BJ (cell line): ENCODE results near the gene CDK4. TPM values are rescaled to one million over a fixed set of nuclear protein-coding genes. Genes with fewer than 3 reads are reported as not detected.
"Not testable (repeated sequence)": the region's sequence is repeated elsewhere in the genome, so short reads cannot be mapped to it uniquely, and the experiment has no call there.

Experiments
- CTCF ChIA-PET: fragments of 350-600 bp; formaldehyde crosslinking; extraction: SDS; loops from one replicate; lab custom pipeline; 2021; ENCODE audit warnings: antibody characterized with exemption, inconsistent platforms; lab: Yijun Ruan, JAX
- POLR2A ChIA-PET: fragments of 300-600 bp; sonication (Branson Sonifier 250); formaldehyde crosslinking; extraction: SDS; loops from one replicate; lab custom pipeline; 2021; ENCODE audit warnings: antibody characterized with exemption; lab: Charles Lee
- DNase-seq: peaks from one replicate; pipeline ENCODE4 v3.0.0-alpha.2; 2011; ENCODE audit warnings: low read depth
- H3K27me3 ChIP-seq: 2 replicates; pipeline ENCODE4 v1.6.0; 2011; ENCODE audit warnings: low read length; ENCODE audit not compliant: control insufficient read depth, insufficient read depth
- H3K36me3 ChIP-seq: 2 replicates; pipeline ENCODE4 v1.5.1; 2011; ENCODE audit warnings: low read length; ENCODE audit not compliant: control insufficient read depth, insufficient read depth
- H3K4me3 ChIP-seq: 2 replicates; pipeline ENCODE4 v1.5.1; 2011; ENCODE audit warnings: low read depth, mild to moderate bottlenecking, control low read depth, low read length
- polyA plus RNA-seq: library from polyadenylated mRNA; depleted of rRNA; stranded (reverse); fragments of >200 nt; gene quantifications from 2 replicates; pipeline ENCODE4 v1.2.3, GENCODE V29; 2011
- TF ChIP-seq, protein P1 (sequence below): IDR thresholded peaks from 2 replicates; pipeline ENCODE4 v1.5.1; 2011; ENCODE audit warnings: low read depth, mild to moderate bottlenecking, control low read depth, inconsistent platforms, low read length, moderate library complexity; ENCODE audit not compliant: insufficient read depth

The CDK4 gene
- polyA plus RNA-seq, 1 experiment, result 293 TPM

DNA sequence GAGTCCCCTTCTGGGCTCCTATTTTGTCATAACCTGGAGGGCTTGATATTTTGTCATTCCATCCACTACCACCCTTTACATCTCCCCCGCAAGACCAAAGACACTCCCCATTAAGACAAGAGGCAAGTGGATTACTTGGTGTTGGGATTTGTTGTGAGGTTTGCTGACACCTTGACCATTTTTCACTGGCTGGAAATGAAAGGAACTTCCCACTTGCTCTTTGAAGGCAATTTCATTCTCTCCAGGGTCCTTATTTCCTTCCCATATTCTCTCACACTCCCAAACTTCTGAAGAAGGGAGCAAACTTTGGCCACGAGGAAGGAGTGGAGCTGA is 28.5 kb downstream of the CDK4 start:
- DNase-seq, result no peak
- H3K4me3 ChIP-seq, result no peak overlapping the region
- ChIA-PET CTCF (no interaction called here), POLR2A (no interaction called here)
- H3K27me3 ChIP-seq, result no peaks in the 10 kb centered on the region
- H3K36me3 ChIP-seq, result peaks cover 22% of the 10 kb centered on the region
- TF ChIP-seq, protein P1, sequence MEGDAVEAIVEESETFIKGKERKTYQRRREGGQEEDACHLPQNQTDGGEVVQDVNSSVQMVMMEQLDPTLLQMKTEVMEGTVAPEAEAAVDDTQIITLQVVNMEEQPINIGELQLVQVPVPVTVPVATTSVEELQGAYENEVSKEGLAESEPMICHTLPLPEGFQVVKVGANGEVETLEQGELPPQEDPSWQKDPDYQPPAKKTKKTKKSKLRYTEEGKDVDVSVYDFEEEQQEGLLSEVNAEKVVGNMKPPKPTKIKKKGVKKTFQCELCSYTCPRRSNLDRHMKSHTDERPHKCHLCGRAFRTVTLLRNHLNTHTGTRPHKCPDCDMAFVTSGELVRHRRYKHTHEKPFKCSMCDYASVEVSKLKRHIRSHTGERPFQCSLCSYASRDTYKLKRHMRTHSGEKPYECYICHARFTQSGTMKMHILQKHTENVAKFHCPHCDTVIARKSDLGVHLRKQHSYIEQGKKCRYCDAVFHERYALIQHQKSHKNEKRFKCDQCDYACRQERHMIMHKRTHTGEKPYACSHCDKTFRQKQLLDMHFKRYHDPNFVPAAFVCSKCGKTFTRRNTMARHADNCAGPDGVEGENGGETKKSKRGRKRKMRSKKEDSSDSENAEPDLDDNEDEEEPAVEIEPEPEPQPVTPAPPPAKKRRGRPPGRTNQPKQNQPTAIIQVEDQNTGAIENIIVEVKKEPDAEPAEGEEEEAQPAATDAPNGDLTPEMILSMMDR, result no peak

DNA sequence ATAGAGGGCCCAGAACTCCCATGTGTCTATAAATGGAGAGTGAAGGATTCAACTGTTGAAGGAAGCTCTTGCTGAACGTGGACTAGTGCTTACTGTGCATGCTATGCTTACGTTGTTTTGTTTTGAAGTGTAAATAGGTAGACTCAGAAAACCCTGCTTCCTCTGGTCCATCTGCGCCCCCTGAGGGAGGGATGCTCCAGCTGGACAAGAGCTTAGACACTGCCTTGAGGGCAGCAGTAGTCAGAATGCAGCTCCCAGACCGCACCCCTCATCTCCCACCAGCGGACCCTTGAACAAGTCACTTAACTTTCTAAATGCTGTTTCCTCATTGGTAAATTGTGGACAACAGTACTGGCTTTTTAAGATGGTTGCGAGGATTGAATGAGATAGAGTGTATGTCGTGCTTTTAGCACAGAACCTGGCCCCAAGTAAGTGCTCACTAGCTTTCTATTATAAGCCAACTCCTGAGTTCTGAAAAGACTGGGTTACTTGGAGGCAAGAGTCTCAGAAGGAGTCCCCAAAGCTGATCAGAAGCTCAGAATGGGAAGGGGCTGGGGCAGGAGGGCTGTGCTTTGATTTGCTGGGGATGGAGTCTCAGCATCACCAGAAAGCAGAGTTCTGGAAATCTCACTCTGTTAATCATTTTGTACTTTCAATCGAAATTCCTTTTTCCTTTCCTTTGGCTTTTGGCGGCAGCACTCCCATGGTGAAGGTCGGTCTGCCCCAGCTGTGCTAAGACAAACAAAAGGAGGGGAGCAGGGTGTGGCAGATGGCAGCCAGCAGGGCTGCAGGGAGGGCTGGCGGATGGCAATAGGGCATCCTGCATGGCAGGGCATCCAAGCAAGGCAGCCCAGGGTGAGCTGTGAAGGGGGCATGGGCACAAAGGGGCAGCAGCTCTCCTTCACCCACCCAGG is 29.1 kb downstream of the CDK4 start:
- DNase-seq, result no peak
- peaks cover 24% of the 10 kb centered on the region for H3K36me3 ChIP-seq
- TF ChIP-seq, protein P1, result no peak
- ChIA-PET CTCF (interaction anchor here (1.7 kb wide), 1 partner anchor 13 kb away, joined by 3 read pairs; no protein-coding TSS in a partner anchor), POLR2A (no interaction called here)
- H3K4me3 ChIP-seq, result no peak overlapping the region
- no peaks in the 10 kb centered on the region for H3K27me3 ChIP-seq

DNA sequence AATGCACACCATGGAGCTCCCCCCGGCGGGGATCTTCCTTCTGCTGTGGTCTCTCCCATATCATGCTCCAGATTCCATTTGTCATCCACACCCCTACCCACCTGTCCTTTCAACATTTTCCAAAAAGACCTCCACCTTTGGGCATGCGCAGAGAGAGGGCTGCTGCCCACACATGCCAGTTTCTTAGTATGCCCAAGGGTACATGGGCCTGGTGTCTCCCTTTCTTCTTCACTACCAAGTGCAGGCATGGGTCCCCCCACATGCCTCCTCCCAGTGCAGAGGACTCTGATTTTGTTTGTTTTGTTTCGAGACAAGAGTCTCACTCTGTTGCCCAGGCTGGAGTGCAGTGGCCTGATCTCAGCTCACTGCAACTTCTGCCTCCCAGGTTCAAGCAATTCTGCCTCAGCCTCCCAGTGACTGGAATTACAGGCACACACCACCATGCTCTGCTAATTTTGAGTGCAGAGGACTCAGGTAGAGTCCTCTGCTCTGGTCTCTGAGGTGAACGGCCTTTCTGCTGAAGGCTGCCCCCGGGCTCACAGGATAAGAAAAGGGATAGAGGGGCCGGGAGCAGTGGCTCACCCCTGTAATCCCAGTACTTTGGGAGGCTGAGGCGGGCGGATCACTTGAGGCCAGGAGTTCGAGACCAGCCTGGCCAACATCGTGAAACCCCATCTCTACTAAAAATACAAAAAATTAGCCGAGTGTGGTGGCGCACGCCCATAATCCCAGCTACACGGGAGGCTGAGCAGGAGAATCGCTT is 30.1 kb downstream of the CDK4 start:
- CTCF ChIA-PET, result interaction anchor here (1.7 kb wide), 1 partner anchor 14 kb away, joined by 3 read pairs; no protein-coding TSS in a partner anchor
- H3K4me3 ChIP-seq, DNase-seq, POLR2A ChIA-PET, H3K27me3 ChIP-seq: not testable (repeated sequence)
- H3K36me3 ChIP-seq, result peaks cover 22% of the 10 kb centered on the region

DNA sequence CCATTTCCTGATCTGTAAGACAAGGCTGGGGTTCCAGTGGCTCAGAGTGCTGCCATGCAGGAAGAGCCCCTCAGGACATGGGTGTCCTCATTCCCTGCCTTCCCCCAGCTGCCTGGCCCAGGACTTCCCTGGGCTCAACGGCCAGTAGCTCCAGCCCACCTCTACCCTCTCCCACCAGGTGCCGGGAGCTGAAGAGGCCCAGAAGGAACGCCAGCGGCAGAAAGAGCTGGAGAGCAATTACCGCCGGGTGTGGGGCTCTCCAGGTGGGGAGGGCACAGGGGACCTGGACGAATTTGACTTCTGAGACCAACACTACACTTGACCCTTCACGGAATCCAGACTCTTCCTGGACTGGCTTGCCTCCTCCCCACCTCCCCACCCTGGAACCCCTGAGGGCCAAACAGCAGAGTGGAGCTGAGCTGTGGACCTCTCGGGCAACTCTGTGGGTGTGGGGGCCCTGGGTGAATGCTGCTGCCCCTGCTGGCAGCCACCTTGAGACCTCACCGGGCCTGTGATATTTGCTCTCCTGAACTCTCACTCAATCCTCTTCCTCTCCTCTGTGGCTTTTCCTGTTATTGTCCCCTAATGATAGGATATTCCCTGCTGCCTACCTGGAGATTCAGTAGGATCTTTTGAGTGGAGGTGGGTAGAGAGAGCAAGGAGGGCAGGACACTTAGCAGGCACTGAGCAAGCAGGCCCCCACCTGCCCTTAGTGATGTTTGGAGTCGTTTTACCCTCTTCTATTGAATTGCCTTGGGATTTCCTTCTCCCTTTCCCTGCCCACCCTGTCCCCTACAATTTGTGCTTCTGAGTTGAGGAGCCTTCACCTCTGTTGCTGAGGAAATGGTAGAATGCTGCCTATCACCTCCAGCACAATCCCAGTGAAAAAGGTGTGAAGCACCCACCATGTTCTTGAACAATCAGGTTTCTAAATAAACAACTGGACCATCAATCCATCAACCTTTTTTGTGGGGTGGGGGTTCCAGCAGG is 31.2 kb downstream of the CDK4 start:
- Histone ChIP-seq H3K4me3 (no peak overlapping the region), H3K36me3 (peaks cover 32% of the 10 kb centered on the region), H3K27me3 (no peaks in the 10 kb centered on the region)
- no peak for DNase-seq
- TF ChIP-seq, protein P1, result no peak
- CTCF ChIA-PET, result interaction anchor here (1.1 kb wide), 1 partner anchor 14 kb away, joined by 3 read pairs; no protein-coding TSS in a partner anchor
- POLR2A ChIA-PET, result no interaction called here

- Histone ChIP-seq H3K36me3 (peaks cover 32% of the 10 kb centered on the region), H3K4me3 (no peak overlapping the region), H3K27me3 (no peaks in the 10 kb centered on the region)
- ChIA-PET CTCF (interaction anchor here (1.1 kb wide), 1 partner anchor 15 kb away, joined by 3 read pairs; no protein-coding TSS in a partner anchor), POLR2A (no interaction called here)
- DNase-seq, result no peak
- TF ChIP-seq, protein P1, result no peak
Observed at GRCh38 chr12:57719777-57720605, 32.1 kb downstream of the CDK4 start.
